HepG2 (cell line): ENCODE results near the gene SPAG4. TPM values are rescaled to one million over a fixed set of nuclear protein-coding genes. Genes with fewer than 3 reads are reported as not detected.

ENCODE experiments used
- BCL6 ChIP-seq: IDR thresholded peaks from 2 replicates; pipeline ENCODE4 v1.6.1; 2016; ENCODE audit warnings: missing genetic modification reagents, missing compliant biosample characterization
- ETV5 ChIP-seq: IDR thresholded peaks from 2 replicates; pipeline ENCODE4 v1.6.1; 2018; ENCODE audit warnings: missing biosample characterization, missing genetic modification reagents, inconsistent platforms, borderline replicate concordance
- FOSL1 ChIP-seq: sonication (generic); formaldehyde crosslinking; IDR thresholded peaks from 2 replicates; pipeline ENCODE4 v1.9.0; 2021; ENCODE audit warnings: missing genetic modification reagents, borderline replicate concordance
- HDAC2 ChIP-seq: sonication (generic); formaldehyde crosslinking; IDR thresholded peaks from 2 replicates; pipeline ENCODE4 v1.4.0; 2020; ENCODE audit warnings: missing genetic modification reagents
- HNRNPL ChIP-seq: fragments of 200-400 bp; formaldehyde crosslinking; IDR thresholded peaks from 2 replicates; pipeline ENCODE4 v1.6.1; 2017; ENCODE audit warnings: mild to moderate bottlenecking, low read depth, low read length
- JUN ChIP-seq: sonication (generic); formaldehyde crosslinking; IDR thresholded peaks from 2 replicates; pipeline ENCODE4 v1.4.0; 2020; ENCODE audit warnings: mild to moderate bottlenecking, missing genetic modification reagents
- NFYB ChIP-seq: sonication (generic); formaldehyde crosslinking; IDR thresholded peaks from 2 replicates; pipeline ENCODE4 v1.4.0; 2020; ENCODE audit warnings: missing genetic modification reagents
- TAF1 ChIP-seq: sonication (generic); formaldehyde crosslinking; IDR thresholded peaks from 2 replicates; pipeline ENCODE4 v1.4.0; 2020; ENCODE audit warnings: missing genetic modification reagents
- TBP ChIP-seq: sonication (generic); formaldehyde crosslinking; IDR thresholded peaks from 2 replicates; pipeline ENCODE4 v1.5.0; 2020; ENCODE audit warnings: missing genetic modification reagents
- ZBTB7B ChIP-seq: sonication (generic); formaldehyde crosslinking; IDR thresholded peaks from 2 replicates; pipeline ENCODE4 v1.4.0; 2020; ENCODE audit warnings: missing genetic modification reagents
- ZNF549 ChIP-seq: sonication (generic); formaldehyde crosslinking; IDR thresholded peaks from 2 replicates; pipeline ENCODE4 v1.5.0; 2020; ENCODE audit warnings: missing genetic modification reagents
- ZNF563 ChIP-seq: sonication (generic); formaldehyde crosslinking; IDR thresholded peaks from 2 replicates; pipeline ENCODE4 v1.8.0; 2022; ENCODE audit warnings: mild to moderate bottlenecking, moderate library complexity, missing genetic modification reagents
- ZNF674 ChIP-seq: sonication (generic); formaldehyde crosslinking; IDR thresholded peaks from 2 replicates; pipeline ENCODE4 v1.5.0; 2020; ENCODE audit warnings: low read depth, mild to moderate bottlenecking, missing genetic modification reagents
- ZNF713 ChIP-seq: sonication (generic); formaldehyde crosslinking; IDR thresholded peaks from 2 replicates; pipeline ENCODE4 v1.4.0; 2020; ENCODE audit warnings: mild to moderate bottlenecking, missing genetic modification reagents
- ZNF788 ChIP-seq: sonication (generic); formaldehyde crosslinking; IDR thresholded peaks from 2 replicates; pipeline ENCODE4 v1.5.0; 2020; ENCODE audit warnings: mild to moderate bottlenecking, missing genetic modification reagents, borderline replicate concordance
- polyA plus RNA-seq, 8 experiments: library from polyadenylated mRNA; depleted of rRNA in 3 of 8; stranded (reverse) in 7 of 8; unstranded in 1 of 8; fragments of >200 nt; fragmentation: Illumina TruSeq in 4 of 8; extraction: Trizol in 4 of 8; gene quantifications; 2 replicates each; pipeline versions ENCODE4 v1.2.1 to v1.2.3, GENCODE V29; 2011 to 2016; ENCODE audit warnings: low read depth in 4 of 8, missing spikeins in 1 of 8, mixed read lengths in 1 of 8; ENCODE audit not compliant: insufficient read depth in 1 of 8
- total RNA-seq, 5 experiments: library from RNA; depleted of rRNA; stranded (reverse); fragments of >200 nt; fragmentation: Illumina TruSeq; extraction: Trizol; gene quantifications; 2 replicates each; pipeline ENCODE4 v1.2.3, GENCODE V29; 2016; ENCODE audit warnings: low read depth in 1 of 5
- TF ChIP-seq, protein P1 (sequence below): sonication (generic); formaldehyde crosslinking; IDR thresholded peaks from 2 replicates; pipeline ENCODE4 v1.4.0; 2020; ENCODE audit warnings: missing genetic modification reagents, mild to moderate bottlenecking, borderline replicate concordance
- TF ChIP-seq, protein P2 (sequence below), 2 experiments: sonication (generic) in 1 of 2; formaldehyde crosslinking in 1 of 2; IDR thresholded peaks; 2 replicates each; pipeline versions ENCODE4 v1.4.0 to v1.6.1; 2018 to 2020; ENCODE audit warnings: missing genetic modification reagents in 2 of 2, borderline replicate concordance in 1 of 2, low read depth in 1 of 2, mild to moderate bottlenecking in 1 of 2, missing biosample characterization in 1 of 2
- TF ChIP-seq, protein P3 (sequence below): sonication (generic); formaldehyde crosslinking; IDR thresholded peaks from 2 replicates; pipeline ENCODE4 v1.8.0; 2023; ENCODE audit warnings: mild to moderate bottlenecking, missing genetic modification reagents

The SPAG4 gene
- total and polyA plus RNA-seq, 2 of the 13 experiments (the other 11 are each of a cell fraction or from before 2014, with no cell fraction given), result 5.8 to 137 TPM

DNA sequence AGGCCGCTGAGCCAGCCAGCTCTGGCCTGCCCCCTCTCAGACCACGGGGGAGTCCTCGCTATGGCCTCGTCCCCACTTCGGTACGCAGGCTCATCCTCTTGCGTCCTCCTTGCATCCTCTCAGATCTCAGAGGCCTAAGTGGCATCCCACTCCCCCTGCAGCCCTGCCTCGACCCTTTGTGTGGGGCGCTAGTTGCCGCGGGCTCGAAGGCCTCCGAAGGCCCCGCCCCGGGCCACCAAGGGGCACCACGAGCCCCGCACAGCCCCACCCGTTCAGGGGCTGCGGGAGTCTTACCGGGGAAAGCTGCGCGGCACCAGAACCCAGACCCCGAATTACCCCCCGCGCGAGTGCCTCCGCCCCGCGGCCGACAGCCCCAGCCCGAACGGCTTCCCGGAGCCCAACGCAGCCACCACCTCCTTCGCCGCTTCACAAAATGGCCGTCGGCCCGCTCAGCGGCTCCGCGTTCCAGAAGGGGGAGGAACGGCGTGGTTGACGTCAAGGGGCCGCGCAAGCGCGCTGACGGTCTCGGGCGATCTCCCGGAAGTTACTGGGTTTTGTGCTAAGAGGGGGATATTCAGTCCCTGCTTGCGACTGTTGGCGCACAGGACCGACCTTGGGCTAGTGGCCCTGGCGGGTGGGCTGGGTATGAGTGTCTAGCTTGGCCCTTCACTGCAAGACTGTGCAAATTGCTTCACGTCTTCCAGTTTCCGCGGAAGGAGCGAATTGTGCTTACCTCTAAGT, 49.0 kb downstream of the SPAG4 start, which contains the start of the genes CPNE1 and RBM12 (continued):
- TF ChIP-seq, protein P1, sequence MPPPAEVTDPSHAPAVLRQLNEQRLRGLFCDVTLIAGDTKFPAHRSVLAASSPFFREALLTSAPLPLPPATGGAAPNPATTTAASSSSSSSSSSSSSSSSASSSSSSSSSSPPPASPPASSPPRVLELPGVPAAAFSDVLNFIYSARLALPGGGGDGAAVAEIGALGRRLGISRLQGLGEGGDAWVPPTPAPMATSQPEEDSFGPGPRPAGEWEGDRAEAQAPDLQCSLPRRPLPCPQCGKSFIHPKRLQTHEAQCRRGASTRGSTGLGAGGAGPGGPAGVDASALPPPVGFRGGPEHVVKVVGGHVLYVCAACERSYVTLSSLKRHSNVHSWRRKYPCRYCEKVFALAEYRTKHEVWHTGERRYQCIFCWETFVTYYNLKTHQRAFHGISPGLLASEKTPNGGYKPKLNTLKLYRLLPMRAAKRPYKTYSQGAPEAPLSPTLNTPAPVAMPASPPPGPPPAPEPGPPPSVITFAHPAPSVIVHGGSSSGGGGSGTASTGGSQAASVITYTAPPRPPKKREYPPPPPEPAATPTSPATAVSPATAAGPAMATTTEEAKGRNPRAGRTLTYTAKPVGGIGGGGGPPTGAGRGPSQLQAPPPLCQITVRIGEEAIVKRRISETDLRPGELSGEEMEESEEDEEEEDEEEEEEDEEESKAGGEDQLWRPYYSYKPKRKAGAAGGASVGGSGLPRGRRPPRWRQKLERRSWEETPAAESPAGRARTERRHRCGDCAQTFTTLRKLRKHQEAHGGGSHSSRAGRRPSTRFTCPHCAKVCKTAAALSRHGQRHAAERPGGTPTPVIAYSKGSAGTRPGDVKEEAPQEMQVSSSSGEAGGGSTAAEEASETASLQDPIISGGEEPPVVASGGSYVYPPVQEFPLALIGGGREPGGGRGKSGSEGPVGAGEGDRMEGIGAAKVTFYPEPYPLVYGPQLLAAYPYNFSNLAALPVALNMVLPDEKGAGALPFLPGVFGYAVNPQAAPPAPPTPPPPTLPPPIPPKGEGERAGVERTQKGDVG, result peak; percentile 98
- TF ChIP-seq HDAC2 (CRISPR knock-in tag) (peak; percentile 72), ETV5 (peak; percentile 83), FOSL1 (CRISPR knock-in tag) (peak; percentile 40; the same call in 1 of the 2 replicates), NFYB (CRISPR knock-in tag) (peak; percentile 53), TBP (peak; percentile 94; the same call in 1 of the 2 replicates), ZBTB7B (CRISPR knock-in tag) (peak; percentile 25; the same call in 1 of the 2 replicates), ZNF674 (0 out of 2 replicates have a peak, but pooled peaks have one; percentile 7), TAF1 (peak; percentile 99), JUN (CRISPR knock-in tag) (peak; percentile 81), BCL6 (CRISPR knock-in tag) (peak; percentile 50; the same call in 1 of the 2 replicates), HNRNPL (peak; percentile 83), ZNF549 (CRISPR knock-in tag) (peak; percentile 76; the same call in 1 of the 2 replicates), ZNF563 (CRISPR knock-in tag) (peak; percentile 93), ZNF788 (CRISPR knock-in tag) (peak; percentile 95; the same call in 1 of the 2 replicates), ZNF713 (peak; percentile 97; the same call in 1 of the 2 replicates)
- TF ChIP-seq, protein P2, sequence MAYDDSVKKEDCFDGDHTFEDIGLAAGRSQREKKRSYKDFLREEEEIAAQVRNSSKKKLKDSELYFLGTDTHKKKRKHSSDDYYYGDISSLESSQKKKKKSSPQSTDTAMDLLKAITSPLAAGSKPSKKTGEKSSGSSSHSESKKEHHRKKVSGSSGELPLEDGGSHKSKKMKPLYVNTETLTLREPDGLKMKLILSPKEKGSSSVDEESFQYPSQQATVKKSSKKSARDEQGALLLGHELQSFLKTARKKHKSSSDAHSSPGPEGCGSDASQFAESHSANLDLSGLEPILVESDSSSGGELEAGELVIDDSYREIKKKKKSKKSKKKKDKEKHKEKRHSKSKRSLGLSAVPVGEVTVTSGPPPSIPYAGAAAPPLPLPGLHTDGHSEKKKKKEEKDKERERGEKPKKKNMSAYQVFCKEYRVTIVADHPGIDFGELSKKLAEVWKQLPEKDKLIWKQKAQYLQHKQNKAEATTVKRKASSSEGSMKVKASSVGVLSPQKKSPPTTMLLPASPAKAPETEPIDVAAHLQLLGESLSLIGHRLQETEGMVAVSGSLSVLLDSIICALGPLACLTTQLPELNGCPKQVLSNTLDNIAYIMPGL (CRISPR knock-in tag; IDR thresholded peaks at IDR 0.05; ENCODE audit: borderline replicate concordance in 1 of 2, low read depth in 1 of 2), result peak; percentile 98 to 99
- TF ChIP-seq, protein P3, sequence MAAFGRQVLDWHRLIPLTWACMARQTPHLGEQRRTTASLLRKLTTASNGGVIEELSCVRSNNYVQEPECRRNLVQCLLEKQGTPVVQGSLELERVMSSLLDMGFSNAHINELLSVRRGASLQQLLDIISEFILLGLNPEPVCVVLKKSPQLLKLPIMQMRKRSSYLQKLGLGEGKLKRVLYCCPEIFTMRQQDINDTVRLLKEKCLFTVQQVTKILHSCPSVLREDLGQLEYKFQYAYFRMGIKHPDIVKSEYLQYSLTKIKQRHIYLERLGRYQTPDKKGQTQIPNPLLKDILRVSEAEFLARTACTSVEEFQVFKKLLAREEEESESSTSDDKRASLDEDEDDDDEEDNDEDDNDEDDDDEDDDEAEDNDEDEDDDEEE (CRISPR knock-in tag), result peak; percentile 18; the same call in 1 of the 2 replicates
